ENCODE measurements around the gene ADAM12.

- TF ChIP-seq CTCF (IDR thresholded peaks at IDR 0.05) (no peak), POLR2A (IDR thresholded peaks at IDR 0.05) (no peak)
These were observed 256.9 kb downstream of the ADAM12 start for GRCh38 chr10:126131341-126131740.
